K562 (cell line): Measurements from ENCODE around the gene SLC25A42.

Source experiments
- CTCF ChIP-seq, 3 experiments: IDR thresholded peaks in 2 of 3; conservative IDR thresholded peaks in 1 of 3; 2 replicates each; pipeline ENCODE4 v1.5.1; 2011 to 2012; ENCODE audit warnings: low read length in 3 of 3, mild to moderate bottlenecking in 3 of 3, control low read depth in 2 of 3, improper control_type of control experiment in 1 of 3, inconsistent platforms in 1 of 3, low read depth in 1 of 3, mixed read lengths in 1 of 3, moderate library complexity in 1 of 3; ENCODE audit not compliant: insufficient read depth in 2 of 3
- EZH2 ChIP-seq: IDR thresholded peaks from 2 replicates; pipeline ENCODE4 v1.6.1; 2012; ENCODE audit warnings: low read depth, mild to moderate bottlenecking, inconsistent platforms, low read length, borderline replicate concordance
- FOSL1 ChIP-seq: fragments of 200-800 bp; sonication (Bioruptor generic); conservative IDR thresholded peaks from 2 replicates; pipeline ENCODE4 v1.6.1; 2016; ENCODE audit warnings: missing genetic modification characterization, missing compliant biosample characterization
- GABPA ChIP-seq: fragments of 200-800 bp; sonication (Bioruptor generic); conservative IDR thresholded peaks from 2 replicates; pipeline ENCODE4 v1.6.1; 2016; ENCODE audit warnings: low read depth, missing genetic modification characterization, missing compliant biosample characterization
- GATAD2A ChIP-seq: fragments of 450-650 bp; IDR thresholded peaks from 2 replicates; pipeline ENCODE4 v1.6.1; 2017
- HNRNPUL1 ChIP-seq: fragments of 200-400 bp; formaldehyde crosslinking; IDR thresholded peaks from 2 replicates; pipeline ENCODE4 v1.6.1; 2017; ENCODE audit warnings: low read length
- POLR2A ChIP-seq: fragments of 450-650 bp; conservative IDR thresholded peaks from 2 replicates; pipeline ENCODE4 v1.6.1; 2016
- RFX5 ChIP-seq: IDR thresholded peaks from 2 replicates; pipeline ENCODE4 v1.6.1; 2011; ENCODE audit warnings: low read depth, mild to moderate bottlenecking, improper control_type of control experiment, low read length
- SMARCC2 ChIP-seq: fragments of 450-650 bp; IDR thresholded peaks from 2 replicates; pipeline ENCODE4 v1.6.1; 2017; ENCODE audit warnings: antibody characterized with exemption, moderate library complexity, mild to moderate bottlenecking, low read depth
- SP1 ChIP-seq: sonication (generic); formaldehyde crosslinking; IDR thresholded peaks from 2 replicates; pipeline ENCODE4 v1.8.1; 2022; ENCODE audit warnings: mild to moderate bottlenecking, missing genetic modification reagents
- ZNF280B ChIP-seq: fragments of 250-450 bp; sonication (Bioruptor Pico); IDR thresholded peaks from 2 replicates; pipeline ENCODE4 v1.5.1; 2021; ENCODE audit warnings: mild to moderate bottlenecking
- ZNF699 ChIP-seq: fragments of 250-450 bp; sonication (Bioruptor Pico); IDR thresholded peaks from 2 replicates; pipeline ENCODE4 v1.8.0; 2021; ENCODE audit warnings: mild to moderate bottlenecking, moderate library complexity; ENCODE audit not compliant: insufficient replicate concordance

- TF ChIP-seq FOSL1 (tag) (no peak), CTCF (IDR thresholded peaks at IDR 0.05 in 2 of 3, conservative IDR thresholded peaks at IDR 0.05 in 1 of 3; ENCODE audit: insufficient read depth in 2 of 3, low read depth in 1 of 3, low read length in 3 of 3) (no peak), HNRNPUL1 (no peak), ZNF699 (CRISPR knock-in tag) (no peak), SP1 (CRISPR knock-in tag) (no peak), ZNF280B (no peak), SMARCC2 (no peak), RFX5 (no peak), GATAD2A (no peak), EZH2 (no peak), POLR2A (no peak), GABPA (no peak)
Observed at GRCh38 chr19:19043481-19043880, 20.3 kb upstream of the SLC25A42 start.
